Activated CD8-positive, alpha-beta T cell treated with anti-CD3 and anti-CD28 coated beads, Interleukin-2, amount 10 ng/mL, durations not matched to agents 7 days and 5 days (primary cell): Measurements from ENCODE around the gene MMP24. TPM values are rescaled to one million over a fixed set of nuclear protein-coding genes. Genes with fewer than 3 reads are reported as not detected.

Experiments
- ATAC-seq: fragments of 150-1000 bp; cut with Tn5 transposase; one replicate; pipeline ENCODE4 v1.10.0; 2021; ENCODE audit warnings: moderate library complexity
- CTCF ChIA-PET: fragments of 350-600 bp; sonication (Branson Sonifier 250); formaldehyde crosslinking; loops from one replicate; lab custom pipeline; 2021; ENCODE audit warnings: antibody characterized with exemption; lab: Charles Lee
- POLR2A ChIA-PET: fragments of 350-600 bp; sonication (Branson Sonifier 250); formaldehyde crosslinking; loops from one replicate; lab custom pipeline; 2021; ENCODE audit warnings: antibody characterized with exemption; lab: Charles Lee
- DNase-seq: peaks from one replicate; pipeline ENCODE4 v3.0.0-alpha.2; 2020
- H3K27ac Mint-ChIP-seq: one replicate; pipeline ENCODE4 v1.8.0; 2021; ENCODE audit warnings: mild to moderate bottlenecking, mixed read lengths
- H3K27me3 Mint-ChIP-seq: one replicate; pipeline ENCODE4 v1.8.0; 2021; ENCODE audit warnings: low read depth, mixed read lengths
- H3K36me3 Mint-ChIP-seq: one replicate; pipeline ENCODE4 v1.8.0; 2021; ENCODE audit warnings: low read depth, mixed read lengths
- H3K4me1 Mint-ChIP-seq: one replicate; pipeline ENCODE4 v1.8.0; 2021; ENCODE audit warnings: low read depth, mixed read lengths
- H3K4me3 Mint-ChIP-seq: one replicate; pipeline ENCODE4 v1.8.0; 2021; ENCODE audit warnings: mild to moderate bottlenecking, mixed read lengths
- H3K9me3 Mint-ChIP-seq: one replicate; pipeline ENCODE4 v1.8.0; 2022; ENCODE audit warnings: mixed read lengths; ENCODE audit not compliant: insufficient read depth
- total RNA-seq, 2 experiments: library from RNA; stranded (reverse); gene quantifications; one replicate each; pipeline ENCODE4 v1.2.3, GENCODE V29; 2021

The MMP24 gene
- total RNA-seq, 2 experiments from 2014 or later: not detected

- DNase-seq (no peak), ATAC-seq (no peak)
- Mint-ChIP-seq H3K27ac (no peak overlapping the region), H3K4me1 (no peaks in the 10 kb centered on the region), H3K9me3 (no peaks in the 10 kb centered on the region), H3K36me3 (no peaks in the 10 kb centered on the region), H3K4me3 (no peak overlapping the region), H3K27me3 (peaks cover 2% of the 10 kb centered on the region)
- ChIA-PET POLR2A (interaction anchor here (1.6 kb wide), 1 partner anchor 14 kb away, joined by 5 read pairs; no protein-coding TSS in a partner anchor), CTCF (interaction anchor here (0.9 kb wide), 2 partner anchors 26 to 153 kb away, joined by 3 read pairs; no protein-coding TSS in a partner anchor)
These were observed 71.2 kb downstream of the MMP24 start for GRCh38 chr20:35297740-35298139.

DNA sequence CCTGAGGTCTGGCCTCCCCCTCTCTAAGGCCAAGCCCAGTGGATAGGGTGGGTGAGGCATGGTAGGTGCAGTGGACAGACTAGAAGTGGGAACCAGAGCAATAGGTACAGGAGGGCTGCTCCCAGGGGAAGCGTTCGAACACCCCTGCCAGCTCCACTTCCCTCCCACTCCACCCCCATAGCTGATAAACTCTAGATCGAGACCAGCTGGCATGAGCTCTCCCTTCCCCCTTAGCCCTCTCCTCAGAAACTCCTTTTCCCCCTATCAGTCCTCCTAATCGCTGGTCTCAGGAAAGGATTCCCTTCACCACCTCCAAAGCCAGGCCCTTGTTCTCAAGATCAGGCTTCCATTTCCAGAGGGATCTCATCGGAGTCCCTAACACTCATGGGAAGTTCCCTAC is 71.8 kb downstream of the MMP24 start:
- Mint-ChIP-seq H3K4me1 (peaks cover 2% of the 10 kb centered on the region), H3K9me3 (no peaks in the 10 kb centered on the region), H3K4me3 (no peak overlapping the region), H3K27ac (no peak overlapping the region), H3K27me3 (peaks cover 2% of the 10 kb centered on the region), H3K36me3 (no peaks in the 10 kb centered on the region)
- CTCF ChIA-PET: interaction anchor here (0.9 to 8.2 kb wide), 3 partner anchors 9 to 149 kb away, joined by 3 to 89 read pairs (median 7); no protein-coding TSS in a partner anchor
- no peak for DNase-seq
- no peak for ATAC-seq
- POLR2A ChIA-PET: interaction anchor here (0.6 to 1.9 kb wide), 3 partner anchors 11 to 158 kb away, joined by 3 to 7 read pairs (median 3); partner anchors contain the start of gene EIF6

GRCh38 chr20:35299780-35300179 is 73.3 kb downstream of the MMP24 start:
- ChIA-PET CTCF (interaction anchor here (1.0 to 8.2 kb wide), 2 partner anchors 10 to 148 kb away, joined by 3 to 89 read pairs; no protein-coding TSS in a partner anchor), POLR2A (interaction anchor here (1.9 kb wide), 1 partner anchor 15 kb away, joined by 7 read pairs; the partner anchor contains the start of gene EIF6)
- peak overlapping the region; percentile 30 for H3K27ac Mint-ChIP-seq

GRCh38 chr20:35300469-35301262 is 74.2 kb downstream of the MMP24 start:
- Mint-ChIP-seq H3K27me3 (no peaks in the 10 kb centered on the region), H3K36me3 (peaks cover under 1% of the 10 kb centered on the region), H3K4me3 (no peak overlapping the region), H3K27ac (no peak overlapping the region), H3K9me3 (no peaks in the 10 kb centered on the region), H3K4me1 (peaks cover 26% of the 10 kb centered on the region)
- ATAC-seq (no peak), DNase-seq (no peak)
- CTCF ChIA-PET: interaction anchor here (0.9 to 8.2 kb wide), 4 partner anchors 11 to 156 kb away, joined by 3 to 89 read pairs (median 38); no protein-coding TSS in a partner anchor
- POLR2A ChIA-PET: interaction anchor here (1.9 kb wide), 1 partner anchor 16 kb away, joined by 7 read pairs; the partner anchor contains the start of gene EIF6

More at GRCh38 chr20:35299780-35300179, 73.3 kb downstream of the MMP24 start:
- Mint-ChIP-seq H3K27me3 (peaks cover 2% of the 10 kb centered on the region), H3K36me3 (no peaks in the 10 kb centered on the region), H3K4me1 (peaks cover 17% of the 10 kb centered on the region), H3K9me3 (no peaks in the 10 kb centered on the region), H3K4me3 (no peak overlapping the region)
- DNase-seq (no peak), ATAC-seq (no peak)

DNA sequence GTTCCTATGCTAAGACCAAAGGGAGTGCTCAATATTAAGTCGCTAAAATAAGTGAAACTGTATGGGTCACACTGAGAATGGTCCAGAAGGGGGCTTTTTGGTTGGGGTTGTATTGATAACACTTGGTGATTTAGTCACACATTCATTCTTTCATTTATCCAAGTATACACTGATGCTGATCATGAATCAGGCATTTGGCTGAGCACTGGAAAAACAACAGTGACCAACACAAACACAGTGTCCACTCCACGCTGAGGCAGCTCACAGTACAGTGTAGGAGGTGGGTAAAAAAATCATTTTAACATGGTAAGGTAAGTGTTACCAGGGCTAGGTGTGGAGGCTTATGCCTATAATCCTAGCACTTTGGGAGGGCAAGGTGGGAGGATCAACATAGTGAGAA is 74.9 kb downstream of the MMP24 start:
- Mint-ChIP-seq H3K4me3 (no peak overlapping the region), H3K36me3 (peaks cover 3% of the 10 kb centered on the region), H3K27me3 (no peaks in the 10 kb centered on the region), H3K9me3 (no peaks in the 10 kb centered on the region), H3K4me1 (peaks cover 33% of the 10 kb centered on the region), H3K27ac (no peak overlapping the region)
- CTCF ChIA-PET: interaction anchor here (0.9 to 9.3 kb wide), 4 partner anchors 29 to 156 kb away, joined by 4 to 94 read pairs (median 81); partner anchors contain the start of gene GDF5
- ATAC-seq: no peak
- DNase-seq: no peak
- POLR2A ChIA-PET: no interaction called here

DNA sequence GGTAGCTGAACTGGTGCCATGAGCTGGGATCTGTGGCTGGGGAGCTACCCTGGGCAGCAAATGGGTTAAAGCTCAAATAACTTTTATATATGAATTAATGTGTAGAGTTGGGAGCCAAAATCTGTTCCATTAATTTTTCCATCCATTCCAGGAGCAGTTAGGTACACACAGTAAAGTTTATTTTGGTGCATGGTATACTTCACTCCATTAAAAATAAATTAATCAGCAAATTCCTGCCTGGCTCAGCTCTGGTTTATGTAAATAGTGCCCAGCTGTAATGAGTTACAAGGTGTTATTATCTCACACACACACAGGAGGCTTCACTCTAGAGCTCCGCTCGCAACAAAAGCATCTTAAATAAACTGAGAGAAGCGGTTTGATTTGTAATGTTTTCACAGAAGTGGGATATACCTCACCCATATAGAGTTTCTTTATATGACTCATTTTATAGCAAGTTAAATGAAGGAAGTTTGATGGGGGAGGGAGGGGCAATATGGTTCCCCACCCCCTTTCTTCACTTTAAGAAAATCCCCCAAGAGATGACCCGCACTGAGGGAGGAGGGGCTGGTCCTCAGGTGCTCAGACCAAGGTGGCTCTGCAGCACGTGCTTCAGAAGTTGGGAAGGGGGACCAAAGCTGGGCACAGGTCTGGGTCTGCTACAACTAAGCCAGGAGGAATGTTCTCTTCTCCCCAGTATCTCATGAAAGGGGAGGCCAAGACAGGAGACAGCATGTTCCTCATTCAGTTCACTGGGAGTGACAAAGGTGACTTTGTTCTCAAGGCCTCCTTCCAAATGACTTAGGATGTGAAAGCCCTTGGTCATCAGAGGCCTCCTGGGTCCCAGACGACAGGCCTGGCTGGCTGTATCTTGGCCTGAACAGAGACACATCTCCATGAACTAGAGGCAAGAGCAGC is 76.2 kb downstream of the MMP24 start:
- peaks cover 3% of the 10 kb centered on the region for H3K36me3 Mint-ChIP-seq
- H3K27me3 Mint-ChIP-seq: no peaks in the 10 kb centered on the region
- CTCF ChIA-PET: interaction anchor here (0.9 to 9.3 kb wide), 20 partner anchors 8 to 316 kb away, joined by 3 to 94 read pairs (median 6); partner anchors contain the start of genes CEP250, EDEM2, EIF6 and GDF5
- peaks cover 44% of the 10 kb centered on the region for H3K4me1 Mint-ChIP-seq
- POLR2A ChIA-PET: interaction anchor here (0.8 kb wide), 1 partner anchor 25 kb away, joined by 3 read pairs; the partner anchor contains the start of gene MMP24OS
- ATAC-seq (no peak), DNase-seq (no peak)
- H3K4me3 Mint-ChIP-seq: no peak overlapping the region
- H3K9me3 Mint-ChIP-seq: no peaks in the 10 kb centered on the region
- H3K27ac Mint-ChIP-seq: no peak overlapping the region

DNA sequence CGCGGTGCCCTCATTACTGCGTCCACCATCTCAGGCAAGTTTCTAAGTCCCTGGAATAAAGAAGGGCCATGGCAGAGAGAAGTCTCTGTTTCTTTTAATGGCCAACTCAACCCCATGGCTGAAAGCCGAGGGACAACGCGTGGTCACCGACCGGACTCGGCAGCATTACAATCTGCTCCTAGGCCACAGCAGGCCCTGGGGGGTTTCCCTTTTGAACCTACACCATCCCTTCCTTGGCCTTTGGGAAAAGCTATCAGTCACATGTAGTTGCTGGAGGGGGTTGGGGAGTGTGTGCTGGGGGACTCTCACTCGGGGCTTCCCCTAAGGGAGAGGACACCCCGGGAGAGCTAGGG is 76.9 kb downstream of the MMP24 start:
- no peak overlapping the region for H3K27ac Mint-ChIP-seq
- POLR2A ChIA-PET: interaction anchor here (0.7 to 1.3 kb wide), 2 partner anchors 26 to 152 kb away, joined by 3 to 4 read pairs; partner anchors contain the start of gene CEP250

GRCh38 chr20:35303735-35304491 is 77.4 kb downstream of the MMP24 start:
- peaks cover 44% of the 10 kb centered on the region for H3K4me1 Mint-ChIP-seq
- no peaks in the 10 kb centered on the region for H3K27me3 Mint-ChIP-seq
- H3K4me3 Mint-ChIP-seq: no peak overlapping the region
- peak overlapping the region; percentile 60 for H3K27ac Mint-ChIP-seq
- ChIA-PET POLR2A (interaction anchor here (0.7 to 1.3 kb wide), 3 partner anchors 26 to 153 kb away, joined by 3 to 4 read pairs (median 3); partner anchors contain the start of gene CEP250), CTCF (interaction anchor here (0.9 to 9.3 kb wide), 32 partner anchors 9 to 492 kb away, joined by 3 to 94 read pairs (median 5); partner anchors contain the start of genes CEP250, EDEM2, EIF6 and GDF5)
- H3K36me3 Mint-ChIP-seq: peaks cover 3% of the 10 kb centered on the region
- no peaks in the 10 kb centered on the region for H3K9me3 Mint-ChIP-seq
- DNase-seq (peak; percentile 92), ATAC-seq (peak; percentile 79)

More for the DNA sequence above, 76.9 kb downstream of the MMP24 start:
- no peak for ATAC-seq
- Mint-ChIP-seq H3K4me3 (no peak overlapping the region), H3K4me1 (peaks cover 44% of the 10 kb centered on the region), H3K27me3 (no peaks in the 10 kb centered on the region), H3K36me3 (peaks cover 3% of the 10 kb centered on the region), H3K9me3 (no peaks in the 10 kb centered on the region)
- no peak for DNase-seq
- CTCF ChIA-PET: interaction anchor here (0.9 to 9.3 kb wide), 25 partner anchors 9 to 187 kb away, joined by 3 to 94 read pairs (median 6); partner anchors contain the start of genes CEP250, EDEM2, EIF6 and GDF5

- Mint-ChIP-seq H3K4me3 (no peak overlapping the region), H3K27ac (no peak overlapping the region), H3K4me1 (peaks cover 44% of the 10 kb centered on the region), H3K36me3 (peaks cover 7% of the 10 kb centered on the region), H3K27me3 (no peaks in the 10 kb centered on the region), H3K9me3 (no peaks in the 10 kb centered on the region)
- no peak for ATAC-seq
- ChIA-PET CTCF (interaction anchor here (0.9 to 9.3 kb wide), 19 partner anchors 10 to 490 kb away, joined by 3 to 94 read pairs (median 6); partner anchors contain the start of genes CEP250, EDEM2 and GDF5), POLR2A (interaction anchor here (1.2 to 1.3 kb wide), 2 partner anchors 106 to 132 kb away, joined by 5 to 6 read pairs; partner anchors contain the start of genes GDF5 and UQCC1)
- no peak for DNase-seq
These were observed 78.5 kb downstream of the MMP24 start for GRCh38 chr20:35304956-35305355.
